MM.1S (cell line): ENCODE data around the gene FGFBP3.

ENCODE experiments used
- DNase-seq: peaks from one replicate; pipeline ENCODE4 v3.0.0-alpha.2; 2015
- H2AFZ ChIP-seq: fragments of 300-600 bp; sonication (generic); 2 replicates; pipeline ENCODE4 v1.6.0; 2016; ENCODE audit warnings: antibody characterized with exemption, low read length
- H3F3A ChIP-seq: fragments of 300-600 bp; sonication (generic); 2 replicates; pipeline ENCODE4 v1.6.1; 2016; ENCODE audit warnings: mild to moderate bottlenecking, antibody characterized with exemption, low read length, moderate library complexity, mixed read lengths; ENCODE audit not compliant: insufficient read depth
- H3K27ac ChIP-seq: fragments of 300-600 bp; sonication (generic); 2 replicates; pipeline ENCODE4 v1.5.1; 2016; ENCODE audit warnings: mild to moderate bottlenecking, low read length
- H3K27me3 ChIP-seq: fragments of 300-600 bp; sonication (generic); replicated peaks from 2 replicates; pipeline ENCODE4 v1.6.0; 2016; ENCODE audit warnings: low read length; ENCODE audit not compliant: insufficient read depth
- H3K36me3 ChIP-seq: fragments of 300-600 bp; sonication (generic); replicated peaks from 2 replicates; pipeline ENCODE4 v1.6.1; 2016; ENCODE audit warnings: mild to moderate bottlenecking, low read length, mixed read lengths; ENCODE audit not compliant: insufficient read depth
- H3K4me1 ChIP-seq: fragments of 300-600 bp; sonication (generic); 2 replicates; pipeline ENCODE4 v1.6.1; 2016; ENCODE audit warnings: low read length, mixed read lengths
- H3K4me2 ChIP-seq: fragments of 300-600 bp; sonication (generic); 2 replicates; pipeline ENCODE4 v1.6.0; 2016; ENCODE audit warnings: low read depth, low read length
- H3K4me3 ChIP-seq: fragments of 300-600 bp; sonication (generic); 2 replicates; pipeline ENCODE4 v1.5.1; 2016; ENCODE audit warnings: low read length, mixed read lengths
- H3K79me2 ChIP-seq: fragments of 300-600 bp; sonication (generic); 2 replicates; pipeline ENCODE4 v1.6.1; 2016; ENCODE audit warnings: mixed run types, low read length, mixed read lengths
- H3K9ac ChIP-seq: fragments of 300-600 bp; sonication (generic); 2 replicates; pipeline ENCODE4 v1.6.1; 2016; ENCODE audit warnings: low read length, mixed read lengths
- H3K9me2 ChIP-seq: fragments of 300-600 bp; sonication (generic); replicated peaks from 2 replicates; pipeline ENCODE4 v1.6.1; 2016; ENCODE audit warnings: mild to moderate bottlenecking, low read length, mixed read lengths; ENCODE audit not compliant: insufficient read depth
- H3K9me3 ChIP-seq: fragments of 300-600 bp; sonication (generic); replicated peaks from 2 replicates; pipeline ENCODE4 v1.6.1; 2016; ENCODE audit warnings: mild to moderate bottlenecking, low read length, mixed read lengths; ENCODE audit not compliant: insufficient read depth
- H4K20me1 ChIP-seq: fragments of 300-600 bp; sonication (generic); 2 replicates; pipeline ENCODE4 v1.6.1; 2016; ENCODE audit warnings: mild to moderate bottlenecking, low read length, moderate library complexity, mixed read lengths; ENCODE audit not compliant: insufficient read depth
- EZH2 ChIP-seq: fragments of 300-600 bp; sonication (generic); optimal IDR thresholded peaks from 2 replicates; pipeline ENCODE3; 2017; ENCODE audit warnings: low read depth, mild to moderate bottlenecking, antibody characterized with exemption, low read length, mixed read lengths
- EZH2phosphoT487 ChIP-seq: fragments of 300-600 bp; sonication (generic); IDR thresholded peaks from 2 replicates; pipeline ENCODE4 v1.6.1; 2018; ENCODE audit warnings: antibody characterized with exemption, low read length
- TF ChIP-seq, protein P1 (sequence below): fragments of 300-600 bp; sonication (generic); IDR thresholded peaks from 2 replicates; pipeline ENCODE4 v1.5.1; 2016; ENCODE audit warnings: antibody characterized with exemption, low read length, mixed read lengths

FGFBP3 gene

DNA sequence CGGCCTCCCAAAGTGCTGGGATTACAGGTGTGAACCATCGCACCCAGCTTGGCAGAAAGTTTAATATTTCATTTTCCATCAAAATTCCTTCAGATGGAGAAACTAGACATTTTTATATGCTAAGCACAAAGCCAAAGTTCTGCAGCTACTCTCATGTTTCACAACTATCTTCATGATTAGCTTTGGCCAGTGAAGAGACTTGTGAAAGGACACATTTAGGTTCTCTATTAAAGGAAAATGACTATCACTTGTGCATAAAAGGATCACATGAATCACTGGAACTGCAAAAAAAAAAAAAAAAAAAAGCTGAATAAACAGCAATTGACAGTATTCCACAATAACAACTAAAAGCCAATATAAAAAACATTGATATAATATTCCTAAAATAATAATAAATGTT lies 16.2 kb downstream of the FGFBP3 start:
- no peaks in the 10 kb centered on the region for H4K20me1 ChIP-seq
- H3K4me2 ChIP-seq: no peak overlapping the region
- no peaks in the 10 kb centered on the region for H3F3A ChIP-seq
- H3K27me3 ChIP-seq: peaks cover 4% of the 10 kb centered on the region
- no peak overlapping the region for H3K27ac ChIP-seq
- H3K9me2 ChIP-seq: no peaks in the 10 kb centered on the region
- no peak overlapping the region for H3K4me3 ChIP-seq
- no peak overlapping the region for H3K9ac ChIP-seq
- H3K36me3 ChIP-seq: no peaks in the 10 kb centered on the region
- H3K9me3 ChIP-seq: no peaks in the 10 kb centered on the region
- no peak overlapping the region for H2AFZ ChIP-seq
- TF ChIP-seq, protein P1, sequence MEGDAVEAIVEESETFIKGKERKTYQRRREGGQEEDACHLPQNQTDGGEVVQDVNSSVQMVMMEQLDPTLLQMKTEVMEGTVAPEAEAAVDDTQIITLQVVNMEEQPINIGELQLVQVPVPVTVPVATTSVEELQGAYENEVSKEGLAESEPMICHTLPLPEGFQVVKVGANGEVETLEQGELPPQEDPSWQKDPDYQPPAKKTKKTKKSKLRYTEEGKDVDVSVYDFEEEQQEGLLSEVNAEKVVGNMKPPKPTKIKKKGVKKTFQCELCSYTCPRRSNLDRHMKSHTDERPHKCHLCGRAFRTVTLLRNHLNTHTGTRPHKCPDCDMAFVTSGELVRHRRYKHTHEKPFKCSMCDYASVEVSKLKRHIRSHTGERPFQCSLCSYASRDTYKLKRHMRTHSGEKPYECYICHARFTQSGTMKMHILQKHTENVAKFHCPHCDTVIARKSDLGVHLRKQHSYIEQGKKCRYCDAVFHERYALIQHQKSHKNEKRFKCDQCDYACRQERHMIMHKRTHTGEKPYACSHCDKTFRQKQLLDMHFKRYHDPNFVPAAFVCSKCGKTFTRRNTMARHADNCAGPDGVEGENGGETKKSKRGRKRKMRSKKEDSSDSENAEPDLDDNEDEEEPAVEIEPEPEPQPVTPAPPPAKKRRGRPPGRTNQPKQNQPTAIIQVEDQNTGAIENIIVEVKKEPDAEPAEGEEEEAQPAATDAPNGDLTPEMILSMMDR: no peak
- TF ChIP-seq EZH2phosphoT487 (no peak), EZH2 (no peak)
- no peaks in the 10 kb centered on the region for H3K79me2 ChIP-seq
- no peaks in the 10 kb centered on the region for H3K4me1 ChIP-seq
- no peak for DNase-seq

DNA sequence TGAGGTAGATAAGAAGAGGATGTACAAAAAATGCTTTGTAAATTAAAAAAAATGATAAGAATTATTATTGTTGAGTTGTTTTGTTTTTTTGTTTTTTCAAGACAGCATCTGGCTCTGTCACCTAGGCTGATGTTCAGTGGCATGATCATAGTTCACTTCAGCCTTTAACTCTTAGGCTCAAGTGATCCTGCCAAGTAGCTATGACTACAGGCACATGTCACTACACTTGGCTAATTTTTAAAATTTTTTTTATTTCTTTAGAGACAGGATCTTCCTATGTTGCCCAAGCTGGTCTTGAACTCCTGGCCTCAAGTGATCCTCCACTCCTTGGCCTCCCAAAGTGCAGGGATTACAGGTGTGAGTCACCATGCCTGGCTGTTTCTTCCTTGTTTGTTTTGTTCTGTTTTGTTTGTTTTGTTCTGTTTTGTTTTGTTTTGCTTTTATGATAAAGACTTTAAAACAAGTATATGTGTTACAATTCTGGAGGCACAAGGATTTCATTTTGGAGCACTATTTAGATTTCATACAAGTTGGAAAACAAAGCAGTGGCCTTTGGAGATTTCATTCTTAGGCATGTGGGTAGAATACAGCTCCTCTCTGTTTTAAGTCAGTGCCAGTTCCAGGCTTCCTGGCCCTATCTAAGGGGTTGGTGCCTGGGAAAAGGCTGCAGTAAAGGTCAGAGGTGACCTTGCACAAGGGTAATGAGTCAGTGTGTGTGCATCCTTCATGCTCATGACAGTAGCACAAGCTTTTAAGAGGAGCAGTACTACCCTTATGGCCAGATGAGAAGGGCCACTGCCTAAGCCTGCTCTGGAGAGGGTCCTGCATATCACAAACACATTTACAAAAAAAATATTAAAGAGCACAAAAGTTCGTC lies 17.9 kb downstream of the FGFBP3 start:
- no peak overlapping the region for H2AFZ ChIP-seq
- H3K27ac ChIP-seq: no peak overlapping the region
- no peaks in the 10 kb centered on the region for H3K36me3 ChIP-seq
- no peaks in the 10 kb centered on the region for H3K79me2 ChIP-seq
- no peak overlapping the region for H3K4me2 ChIP-seq
- H4K20me1 ChIP-seq: no peaks in the 10 kb centered on the region
- TF ChIP-seq, protein P1: no peak
- no peaks in the 10 kb centered on the region for H3K9me2 ChIP-seq
- no peaks in the 10 kb centered on the region for H3F3A ChIP-seq
- DNase-seq: no peak
- no peak overlapping the region for H3K4me3 ChIP-seq
- H3K9me3 ChIP-seq: no peaks in the 10 kb centered on the region
- peaks cover 1% of the 10 kb centered on the region for H3K27me3 ChIP-seq
- no peak overlapping the region for H3K9ac ChIP-seq
- no peaks in the 10 kb centered on the region for H3K4me1 ChIP-seq

DNA sequence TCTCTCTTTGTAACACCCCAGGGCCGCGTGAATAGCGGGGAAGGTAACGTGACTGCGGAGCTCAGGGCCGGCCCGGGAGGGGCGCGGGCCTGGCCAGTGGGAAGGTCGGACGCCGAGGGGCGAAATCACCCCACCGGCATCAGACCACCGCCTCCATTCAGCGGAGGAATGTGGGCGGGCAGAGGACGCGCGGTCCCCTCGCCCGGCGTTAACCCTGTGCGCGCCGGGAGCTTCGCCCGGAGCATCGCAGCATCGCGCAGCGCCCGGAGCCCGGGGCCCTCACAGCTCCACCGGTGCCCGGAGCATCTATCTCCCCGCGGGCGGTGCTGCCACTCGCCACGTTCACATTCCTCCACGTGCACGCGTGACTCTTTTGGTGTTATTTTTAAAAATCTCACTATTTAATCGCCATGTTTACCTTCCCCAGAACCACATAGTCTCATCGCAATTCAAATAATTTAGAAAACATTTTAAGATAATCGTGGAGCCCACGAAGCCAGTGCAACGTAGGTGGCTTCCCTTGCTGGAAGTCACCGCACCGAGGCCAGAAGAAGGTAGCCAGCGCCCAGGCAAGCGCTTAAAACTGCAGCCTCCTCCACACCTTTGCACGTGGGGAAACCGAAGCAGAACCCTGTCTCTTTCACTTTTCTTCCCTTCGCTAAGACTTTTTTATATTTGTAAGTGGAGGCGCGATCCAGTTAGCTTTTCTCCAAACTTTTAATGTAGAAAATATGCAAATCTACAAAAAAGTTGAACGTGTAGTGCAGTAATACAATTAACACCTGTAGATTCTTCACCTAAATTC lies 21.8 kb downstream of the FGFBP3 start:
- TF ChIP-seq, protein P1: no peak
- TF ChIP-seq EZH2phosphoT487: no peak
- no peak for TF ChIP-seq EZH2
- H2AFZ ChIP-seq: peak overlapping the region; percentile 2; the same call in 1 of the 2 replicates
- H3K27ac ChIP-seq: no peak overlapping the region
- H3K4me2 ChIP-seq: peak overlapping the region; percentile 46
- H3K4me3 ChIP-seq: peak overlapping the region; percentile 30
- H3F3A ChIP-seq: no peaks in the 10 kb centered on the region
- no peaks in the 10 kb centered on the region for H3K79me2 ChIP-seq
- DNase-seq: peak; percentile 10
- no peaks in the 10 kb centered on the region for H3K9me3 ChIP-seq
- no peaks in the 10 kb centered on the region; the same call in 1 of the 2 replicates for H3K27me3 ChIP-seq
- no peaks in the 10 kb centered on the region for H3K36me3 ChIP-seq
- H3K4me1 ChIP-seq: peaks cover 4% of the 10 kb centered on the region; the same call in 1 of the 2 replicates
- H3K9ac ChIP-seq: no peak overlapping the region
- H4K20me1 ChIP-seq: no peaks in the 10 kb centered on the region
- no peaks in the 10 kb centered on the region for H3K9me2 ChIP-seq
